ENCODE data around the gene PIK3C2G. TPM values are rescaled to one million over a fixed set of nuclear protein-coding genes. Genes with fewer than 3 reads are reported as not detected.

Gene PIK3C2G
- polyA plus RNA-seq, 1 of the 3 experiments (the other 2 are of a cell fraction), result 0.02 TPM

GRCh38 chr12:18479256-18479655, 217.9 kb downstream of the PIK3C2G start:
- no peaks in the 10 kb centered on the region for H3K79me2 ChIP-seq (ENCODE audit: insufficient read depth)
- H3K9me2 ChIP-seq, result no peaks in the 10 kb centered on the region
- H3F3A ChIP-seq (replicated peaks; ENCODE audit: insufficient read depth), result no peaks in the 10 kb centered on the region
- H3K27ac ChIP-seq (ENCODE audit: low read depth in 2 of 2, low read length in 1 of 2), result no peak overlapping the region
- no peaks in the 10 kb centered on the region for H3K4me1 ChIP-seq (ENCODE audit: control insufficient read depth in 1 of 2, insufficient read depth in 2 of 2, low read depth in 1 of 2, low read length in 1 of 2)
- H3K36me3 ChIP-seq (replicated peaks in 1 of 2; ENCODE audit: control insufficient read depth in 1 of 2, insufficient read depth in 2 of 2, low read length in 1 of 2), result no peaks in the 10 kb centered on the region
- H3K9ac ChIP-seq, result no peak overlapping the region
- no peaks in the 10 kb centered on the region for H3K9me3 ChIP-seq
- WGBS (ENCODE audit: low lambda C conversion rate), result 18% methylated on average over 3 of the region's 3 CpGs
- ChIA-PET POLR2A (no interaction called here), CTCF (no interaction called here)
- no peak overlapping the region for H3K4me3 ChIP-seq (ENCODE audit: low read depth in 2 of 2, low read length in 1 of 2)
- no peaks in the 10 kb centered on the region for H3K27me3 ChIP-seq (ENCODE audit: insufficient read depth)
- no peak overlapping the region for H3K4me2 ChIP-seq
- TF ChIP-seq, protein P1, sequence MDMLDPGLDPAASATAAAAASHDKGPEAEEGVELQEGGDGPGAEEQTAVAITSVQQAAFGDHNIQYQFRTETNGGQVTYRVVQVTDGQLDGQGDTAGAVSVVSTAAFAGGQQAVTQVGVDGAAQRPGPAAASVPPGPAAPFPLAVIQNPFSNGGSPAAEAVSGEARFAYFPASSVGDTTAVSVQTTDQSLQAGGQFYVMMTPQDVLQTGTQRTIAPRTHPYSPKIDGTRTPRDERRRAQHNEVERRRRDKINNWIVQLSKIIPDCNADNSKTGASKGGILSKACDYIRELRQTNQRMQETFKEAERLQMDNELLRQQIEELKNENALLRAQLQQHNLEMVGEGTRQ (IDR thresholded peaks at IDR 0.05; ENCODE audit: borderline replicate concordance, low read depth, low read length), result no peak
- TF ChIP-seq, protein P2, sequence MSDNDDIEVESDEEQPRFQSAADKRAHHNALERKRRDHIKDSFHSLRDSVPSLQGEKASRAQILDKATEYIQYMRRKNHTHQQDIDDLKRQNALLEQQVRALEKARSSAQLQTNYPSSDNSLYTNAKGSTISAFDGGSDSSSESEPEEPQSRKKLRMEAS (IDR thresholded peaks at IDR 0.05; ENCODE audit: low read depth), result no peak
- TF ChIP-seq POLR2AphosphoS5 (IDR thresholded peaks at IDR 0.05; ENCODE audit: low read depth, low read length), result no peak
- TF ChIP-seq RAD21 (IDR thresholded peaks at IDR 0.05; ENCODE audit: low read length), result no peak
- no peak for TF ChIP-seq MXI1 (IDR thresholded peaks at IDR 0.05; ENCODE audit: low read depth, low read length)
- TF ChIP-seq NRF1 (IDR thresholded peaks at IDR 0.05; ENCODE audit: low read depth, low read length), result no peak
- TF ChIP-seq FOXM1 (IDR thresholded peaks at IDR 0.05; ENCODE audit: low read depth), result no peak
- no peak for TF ChIP-seq NFIC (IDR thresholded peaks at IDR 0.05; ENCODE audit: borderline replicate concordance)
- no peak for TF ChIP-seq ELF1 (IDR thresholded peaks at IDR 0.05)
- TF ChIP-seq CTCF (IDR thresholded peaks at IDR 0.05), result no peak
- no peak overlapping the region for H2AFZ ChIP-seq (ENCODE audit: low read depth)
- no peak for DNase-seq
- no peaks in the 10 kb centered on the region for H4K20me1 ChIP-seq (ENCODE audit: insufficient read depth)

- Histone ChIP-seq H3K9me3 (no peaks in the 10 kb centered on the region), H3K9ac (no peak overlapping the region), H2AFZ (ENCODE audit: low read depth) (no peak overlapping the region), H3F3A (replicated peaks; ENCODE audit: insufficient read depth) (no peaks in the 10 kb centered on the region), H3K4me2 (no peak overlapping the region), H4K20me1 (ENCODE audit: insufficient read depth) (no peaks in the 10 kb centered on the region), H3K36me3 (replicated peaks in 1 of 2; ENCODE audit: control insufficient read depth in 1 of 2, insufficient read depth in 2 of 2, low read length in 1 of 2) (no peaks in the 10 kb centered on the region), H3K4me3 (ENCODE audit: low read depth in 2 of 2, low read length in 1 of 2) (no peak overlapping the region), H3K27ac (ENCODE audit: low read depth in 2 of 2, low read length in 1 of 2) (no peak overlapping the region), H3K9me2 (no peaks in the 10 kb centered on the region), H3K79me2 (ENCODE audit: insufficient read depth) (no peaks in the 10 kb centered on the region), H3K27me3 (ENCODE audit: insufficient read depth) (no peaks in the 10 kb centered on the region), H3K4me1 (ENCODE audit: control insufficient read depth in 1 of 2, insufficient read depth in 2 of 2, low read depth in 1 of 2, low read length in 1 of 2) (no peaks in the 10 kb centered on the region)
- DNase-seq, result no peak
- 7% methylated on average over 2 of the region's 2 CpGs for WGBS (ENCODE audit: low lambda C conversion rate)
- TF ChIP-seq FOXM1 (IDR thresholded peaks at IDR 0.05; ENCODE audit: low read depth) (no peak), TCF12 (IDR thresholded peaks at IDR 0.05) (no peak), NFIC (IDR thresholded peaks at IDR 0.05; ENCODE audit: borderline replicate concordance) (no peak), NRF1 (IDR thresholded peaks at IDR 0.05; ENCODE audit: low read depth, low read length) (no peak), SIN3A (IDR thresholded peaks at IDR 0.05; ENCODE audit: borderline replicate concordance, low read depth, low read length) (no peak), TAF1 (IDR thresholded peaks at IDR 0.05; ENCODE audit: borderline replicate concordance, low read depth, low read length) (no peak), TEAD4 (IDR thresholded peaks at IDR 0.05; ENCODE audit: borderline replicate concordance, insufficient read depth) (no peak), POLR2AphosphoS5 (IDR thresholded peaks at IDR 0.05; ENCODE audit: low read depth, low read length) (no peak), CTCF (IDR thresholded peaks at IDR 0.05) (no peak), EP300 (IDR thresholded peaks at IDR 0.05; ENCODE audit: borderline replicate concordance in 1 of 2, low read depth in 1 of 2, low read length in 1 of 2) (no peak), CHD2 (IDR thresholded peaks at IDR 0.05; ENCODE audit: low read length, partially characterized antibody) (no peak)
- TF ChIP-seq, protein P2 (IDR thresholded peaks at IDR 0.05; ENCODE audit: low read depth), result no peak
- TF ChIP-seq, protein P3, sequence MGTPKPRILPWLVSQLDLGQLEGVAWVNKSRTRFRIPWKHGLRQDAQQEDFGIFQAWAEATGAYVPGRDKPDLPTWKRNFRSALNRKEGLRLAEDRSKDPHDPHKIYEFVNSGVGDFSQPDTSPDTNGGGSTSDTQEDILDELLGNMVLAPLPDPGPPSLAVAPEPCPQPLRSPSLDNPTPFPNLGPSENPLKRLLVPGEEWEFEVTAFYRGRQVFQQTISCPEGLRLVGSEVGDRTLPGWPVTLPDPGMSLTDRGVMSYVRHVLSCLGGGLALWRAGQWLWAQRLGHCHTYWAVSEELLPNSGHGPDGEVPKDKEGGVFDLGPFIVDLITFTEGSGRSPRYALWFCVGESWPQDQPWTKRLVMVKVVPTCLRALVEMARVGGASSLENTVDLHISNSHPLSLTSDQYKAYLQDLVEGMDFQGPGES (IDR thresholded peaks at IDR 0.05; ENCODE audit: low read depth, low read length), result no peak
- POLR2A ChIA-PET, result no interaction called here
- CTCF ChIA-PET, result no interaction called here
These were observed 221.3 kb downstream of the PIK3C2G start for GRCh38 chr12:18482601-18483120.

All from SK-N-SH (cell line).